Keratinocyte (primary cell): Measurements from ENCODE around the gene UBE2C. TPM values are rescaled to one million over a fixed set of nuclear protein-coding genes. Genes with fewer than 3 reads are reported as not detected.

Experiments
- DNase-seq: peaks from one replicate; pipeline ENCODE4 v3.0.0-alpha.2; 2011; ENCODE audit warnings: low read depth, missing footprints, low spot score
- FAIRE-seq: peaks from 2 replicates; lab custom pipeline; 2011; peaks lifted over from hg19 to GRCh38; lab: Jason Lieb, UNC
- H2AFZ ChIP-seq: 2 replicates; pipeline ENCODE4 v1.6.0; 2012; ENCODE audit warnings: low read length, control low read depth, inconsistent platforms; ENCODE audit not compliant: control insufficient read depth
- H3K27ac ChIP-seq: 2 replicates; pipeline ENCODE4 v1.5.1; 2011; ENCODE audit warnings: low read length; ENCODE audit not compliant: control insufficient read depth, insufficient read depth
- H3K27me3 ChIP-seq: 3 replicates; pipeline ENCODE4 v1.6.0; 2011; ENCODE audit warnings: low read length; ENCODE audit not compliant: control insufficient read depth, insufficient read depth; ENCODE audit errors: extremely low read depth
- H3K36me3 ChIP-seq, 2 experiments: 2 replicates in 1 of 2; 3 replicates in 1 of 2; pipeline ENCODE4 v1.5.1; 2011; ENCODE audit warnings: low read length in 2 of 2, mild to moderate bottlenecking in 1 of 2; ENCODE audit not compliant: control insufficient read depth in 2 of 2, insufficient read depth in 2 of 2; ENCODE audit errors: extremely low read depth in 1 of 2
- H3K4me1 ChIP-seq: 3 replicates; pipeline ENCODE4 v1.5.1; 2011; ENCODE audit warnings: low read length; ENCODE audit not compliant: control insufficient read depth, insufficient read depth; ENCODE audit errors: extremely low read depth
- H3K4me2 ChIP-seq: 3 replicates; pipeline ENCODE4 v1.6.0; 2011; ENCODE audit warnings: low read depth, low read length; ENCODE audit not compliant: control insufficient read depth, insufficient read depth; ENCODE audit errors: extremely low read depth
- H3K4me3 ChIP-seq, 3 experiments: fragments of 200-600 bp in 1 of 3; sonication (generic) in 1 of 3; 2 replicates in 2 of 3; 3 replicates in 1 of 3; pipeline ENCODE4 v1.5.1; 2011 to 2016; ENCODE audit warnings: low read length in 3 of 3, mild to moderate bottlenecking in 3 of 3, control low read depth in 2 of 3, inconsistent platforms in 1 of 3, low read depth in 1 of 3, mixed read lengths in 1 of 3, mixed run types in 1 of 3, moderate library complexity in 1 of 3; ENCODE audit not compliant: control insufficient read depth in 2 of 3, insufficient read depth in 2 of 3; ENCODE audit errors: extremely low read depth in 1 of 3
- H3K79me2 ChIP-seq: 2 replicates; pipeline ENCODE4 v1.6.0; 2012; ENCODE audit warnings: low read length; ENCODE audit not compliant: control insufficient read depth, insufficient read depth
- H3K9ac ChIP-seq: 3 replicates; pipeline ENCODE4 v1.6.0; 2011; ENCODE audit warnings: low read length; ENCODE audit not compliant: control insufficient read depth, insufficient read depth; ENCODE audit errors: extremely low read depth
- H3K9me1 ChIP-seq: 3 replicates; pipeline ENCODE4 v1.6.0; 2011; ENCODE audit warnings: low read length; ENCODE audit not compliant: control insufficient read depth, insufficient read depth; ENCODE audit errors: extremely low read depth
- H3K9me3 ChIP-seq: 2 replicates; pipeline ENCODE4 v1.5.1; 2012; ENCODE audit warnings: low read depth, low read length; ENCODE audit not compliant: control insufficient read depth
- H4K20me1 ChIP-seq: 3 replicates; pipeline ENCODE4 v1.6.0; 2011; ENCODE audit warnings: low read length; ENCODE audit not compliant: control insufficient read depth, insufficient read depth; ENCODE audit errors: extremely low read depth
- EZH2 ChIP-seq: IDR thresholded peaks from one replicate; pipeline ENCODE4 v1.6.1; 2012; ENCODE audit warnings: inconsistent platforms, mild to moderate bottlenecking, low read length, moderate library complexity
- dilution Hi-C: fragments of 300-500 bp; cut with MboI; formaldehyde crosslinking; loops from one replicate; pipeline ENCODE4 v1.7.0; 2020; ENCODE audit warnings: low sequenced_read_pairs; ENCODE audit not compliant: extremely low pct_ligation_motif_present
- polyA plus RNA-seq, 5 experiments: library from polyadenylated mRNA; depleted of rRNA in 3 of 5; stranded (reverse) in 3 of 5; stranded (forward) in 1 of 5; unstranded in 1 of 5; fragments of >200 nt; gene quantifications; 1 replicate in 1 of 5; 2 replicates in 3 of 5; 3 replicates in 1 of 5; pipeline versions ENCODE4 v1.2.1 to v1.2.3, GENCODE V29; 2011 to 2012; ENCODE audit warnings: missing spikeins in 2 of 5, low read depth in 1 of 5, low replicate concordance in 1 of 5
- TF ChIP-seq, protein P1 (sequence below), 3 experiments: IDR thresholded peaks in 1 of 3; conservative IDR thresholded peaks in 1 of 3; optimal IDR thresholded peaks in 1 of 3; 2 replicates in 2 of 3; 3 replicates in 1 of 3; pipeline versions ENCODE3 to v1.5.1; 2011; ENCODE audit warnings: low read length in 3 of 3, mild to moderate bottlenecking in 3 of 3, moderate library complexity in 2 of 3, control low read depth in 1 of 3, inconsistent platforms in 1 of 3; ENCODE audit not compliant: insufficient read depth in 2 of 3; ENCODE audit errors: extremely low read depth in 1 of 3

UBE2C gene
- polyA plus RNA-seq, 1 donor (not counting 4 experiments of a cell fraction or from before 2014, with no cell fraction given): 46.6 TPM

DNA sequence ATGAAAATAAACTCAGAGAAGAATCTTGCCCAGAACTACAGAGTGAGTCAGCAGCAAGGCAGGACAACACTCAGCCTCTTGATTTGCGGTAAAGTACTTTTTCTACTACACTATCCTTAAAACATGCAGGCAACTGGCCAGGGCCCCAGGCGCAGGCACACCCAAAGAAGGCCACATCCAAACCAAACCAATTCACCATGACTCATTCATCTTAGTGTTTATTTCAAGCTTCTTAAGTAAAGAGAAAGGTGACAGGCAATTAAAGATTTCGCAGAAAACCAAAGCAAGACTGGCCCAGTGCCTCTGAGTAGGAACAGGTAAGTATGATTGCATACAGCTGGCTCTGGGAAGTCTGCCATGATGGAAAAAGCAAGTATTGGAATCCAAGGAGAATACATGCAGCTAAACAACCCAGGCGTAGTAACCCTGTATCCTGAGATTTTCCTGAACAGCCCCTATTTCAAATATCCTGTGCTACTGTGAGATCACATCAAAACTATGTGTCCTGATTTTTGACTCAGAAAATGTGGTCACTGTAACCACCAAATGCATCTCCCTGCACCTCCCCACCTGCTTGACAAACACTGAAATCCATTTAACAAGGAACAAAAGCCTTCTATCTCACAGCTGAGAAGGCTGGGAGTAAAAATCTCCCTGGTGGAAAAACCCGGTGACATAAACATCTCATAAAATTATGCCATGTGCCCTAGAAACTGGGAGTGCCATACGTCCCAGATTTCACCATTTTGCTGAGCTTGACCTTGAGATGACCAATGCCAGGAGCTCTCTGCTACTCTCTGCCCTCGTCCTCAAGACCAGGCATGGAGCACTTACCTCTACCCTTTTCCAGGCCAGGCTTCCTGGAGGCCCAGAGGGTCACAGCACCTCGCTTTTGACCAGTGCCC lies 33.2 kb upstream of the UBE2C start:
- H3K4me3 ChIP-seq: peak overlapping the region in 2 of 3 experiments; percentile 9 to 16
- H3K27ac ChIP-seq: peak overlapping the region; percentile 97
- H3K79me2 ChIP-seq: no peaks in the 10 kb centered on the region
- H3K9me1 ChIP-seq: no peaks in the 10 kb centered on the region
- H3K4me1 ChIP-seq: peaks cover 63% of the 10 kb centered on the region
- no peak for TF ChIP-seq EZH2
- TF ChIP-seq, protein P1, sequence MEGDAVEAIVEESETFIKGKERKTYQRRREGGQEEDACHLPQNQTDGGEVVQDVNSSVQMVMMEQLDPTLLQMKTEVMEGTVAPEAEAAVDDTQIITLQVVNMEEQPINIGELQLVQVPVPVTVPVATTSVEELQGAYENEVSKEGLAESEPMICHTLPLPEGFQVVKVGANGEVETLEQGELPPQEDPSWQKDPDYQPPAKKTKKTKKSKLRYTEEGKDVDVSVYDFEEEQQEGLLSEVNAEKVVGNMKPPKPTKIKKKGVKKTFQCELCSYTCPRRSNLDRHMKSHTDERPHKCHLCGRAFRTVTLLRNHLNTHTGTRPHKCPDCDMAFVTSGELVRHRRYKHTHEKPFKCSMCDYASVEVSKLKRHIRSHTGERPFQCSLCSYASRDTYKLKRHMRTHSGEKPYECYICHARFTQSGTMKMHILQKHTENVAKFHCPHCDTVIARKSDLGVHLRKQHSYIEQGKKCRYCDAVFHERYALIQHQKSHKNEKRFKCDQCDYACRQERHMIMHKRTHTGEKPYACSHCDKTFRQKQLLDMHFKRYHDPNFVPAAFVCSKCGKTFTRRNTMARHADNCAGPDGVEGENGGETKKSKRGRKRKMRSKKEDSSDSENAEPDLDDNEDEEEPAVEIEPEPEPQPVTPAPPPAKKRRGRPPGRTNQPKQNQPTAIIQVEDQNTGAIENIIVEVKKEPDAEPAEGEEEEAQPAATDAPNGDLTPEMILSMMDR (optimal IDR thresholded peaks at IDR 0.05 in 1 of 3, IDR thresholded peaks at IDR 0.05 in 1 of 3, conservative IDR thresholded peaks at IDR 0.05 in 1 of 3; ENCODE audit: extremely low read depth in 1 of 3, insufficient read depth in 2 of 3, low read length in 3 of 3): no peak
- DNase-seq (peak; percentile 97), FAIRE-seq (peak; percentile 36)
- H4K20me1 ChIP-seq: no peaks in the 10 kb centered on the region
- H3K36me3 ChIP-seq: no peaks in the 10 kb centered on the region
- H3K9ac ChIP-seq: peak overlapping the region; percentile 80
- no peaks in the 10 kb centered on the region for H3K9me3 ChIP-seq
- no peak overlapping the region for H2AFZ ChIP-seq
- dilution Hi-C loops: no loop called here
- no peaks in the 10 kb centered on the region for H3K27me3 ChIP-seq
- peak overlapping the region; percentile 50 for H3K4me2 ChIP-seq

DNA sequence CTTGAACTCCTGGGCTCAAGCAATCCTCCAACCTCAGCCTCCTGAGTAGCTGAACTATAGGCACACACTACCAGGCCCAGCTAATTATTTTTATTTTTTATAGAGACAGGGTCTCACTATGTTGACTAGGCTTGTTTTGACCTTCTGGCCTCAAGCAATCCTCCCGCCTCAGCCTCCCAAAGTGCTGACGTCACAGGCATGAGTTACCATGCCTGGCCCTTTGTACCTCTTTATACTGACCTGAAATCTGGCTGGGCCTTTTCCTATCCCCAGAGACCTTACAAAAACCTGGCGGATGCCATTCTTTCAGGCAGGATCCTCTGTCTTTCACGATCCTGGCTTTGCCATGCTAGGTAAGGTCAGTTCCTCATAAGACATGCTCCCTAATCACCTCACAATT lies 32.3 kb upstream of the UBE2C start:
- DNase-seq: no peak
- H3K9ac ChIP-seq: peak overlapping the region; percentile 80

More for the DNA sequence above, 32.3 kb upstream of the UBE2C start:
- Histone ChIP-seq H3K27me3 (no peaks in the 10 kb centered on the region), H2AFZ (no peak overlapping the region), H3K9me1 (no peaks in the 10 kb centered on the region), H3K4me1 (peaks cover 63% of the 10 kb centered on the region), H3K4me2 (peak overlapping the region; percentile 17), H4K20me1 (no peaks in the 10 kb centered on the region), H3K27ac (peak overlapping the region; percentile 97), H3K9me3 (no peaks in the 10 kb centered on the region), H3K4me3 (no peak overlapping the region), H3K79me2 (no peaks in the 10 kb centered on the region), H3K36me3 (no peaks in the 10 kb centered on the region)
- no peak for FAIRE-seq
- TF ChIP-seq EZH2: no peak
- TF ChIP-seq, protein P1 (optimal IDR thresholded peaks at IDR 0.05 in 1 of 3, IDR thresholded peaks at IDR 0.05 in 1 of 3, conservative IDR thresholded peaks at IDR 0.05 in 1 of 3; ENCODE audit: extremely low read depth in 1 of 3, insufficient read depth in 2 of 3, low read length in 3 of 3): no peak
- dilution Hi-C loops: no loop called here
